HepG2 (cell line): ENCODE measurements around the gene TMEM183A. TPM values are rescaled to one million over a fixed set of nuclear protein-coding genes. Genes with fewer than 3 reads are reported as not detected.

Experiments used
- ATAC-seq: fragments of 200-7000 bp; cut with Tn5 transposase; 3 replicates; pipeline ENCODE4 v1.9.1; 2020; ENCODE audit warnings: mild to moderate bottlenecking, moderate library complexity
- BruUV-seq: library from RNA; stranded (reverse); fragments of 400-500 nt; replicated peaks from 2 replicates; lab custom pipeline; 2021; lab: Mats Ljungman, UMichigan
- CTCF ChIA-PET: fragments of 300-600 bp; formaldehyde crosslinking; extraction: SDS; loops from one replicate; lab custom pipeline; 2021; ENCODE audit warnings: low total read pairs, inconsistent platforms, low intra/inter-chr PET ratio; lab: Yijun Ruan, JAX
- POLR2A ChIA-PET: fragments of 350-600 bp; sonication (Branson Sonifier 250); formaldehyde crosslinking; loops from one replicate; lab custom pipeline; 2020; ENCODE audit warnings: antibody characterized with exemption, inconsistent platforms; lab: Yijun Ruan, JAX
- DNase-seq: peaks from one replicate; pipeline ENCODE4 v3.0.0-alpha.2; 2015; ENCODE audit warnings: low spot score
- FAIRE-seq: peaks from 3 replicates; lab custom pipeline; 2011; peaks lifted over from hg19 to GRCh38; lab: Jason Lieb, UNC
- H2AFZ ChIP-seq: one replicate; pipeline ENCODE4 v1.6.1; 2011; ENCODE audit warnings: low read length, inconsistent platforms
- H3K27ac ChIP-seq: fragments of 300-600 bp; 3 replicates; pipeline ENCODE4 v1.8.0; 2011; ENCODE audit warnings: mixed run types, mild to moderate bottlenecking, mixed read lengths, low read length, inconsistent platforms; ENCODE audit not compliant: insufficient read depth; ENCODE audit errors: extremely low read length
- H3K27me3 ChIP-seq, 2 experiments: fragments of 200-600 bp in 1 of 2; 2 replicates in 1 of 2; 3 replicates in 1 of 2; pipeline versions ENCODE4 v1.6.0 to v1.8.0; 2011; ENCODE audit warnings: low read length in 2 of 2, mild to moderate bottlenecking in 2 of 2, moderate library complexity in 2 of 2, inconsistent platforms in 1 of 2; ENCODE audit not compliant: insufficient read depth in 2 of 2, control insufficient read depth in 1 of 2
- H3K36me3 ChIP-seq, 2 experiments: fragments of 200-600 bp in 1 of 2; replicated peaks in 1 of 2; 2 replicates in 1 of 2; 3 replicates in 1 of 2; pipeline versions ENCODE4 v1.5.1 to v1.8.0; 2011; ENCODE audit warnings: low read length in 2 of 2, inconsistent platforms in 1 of 2; ENCODE audit not compliant: insufficient read depth in 2 of 2, control insufficient read depth in 1 of 2
- H3K4me1 ChIP-seq: 2 replicates; pipeline ENCODE4 v1.5.1; 2012; ENCODE audit warnings: low read length, inconsistent platforms; ENCODE audit not compliant: insufficient read depth
- H3K4me2 ChIP-seq: 2 replicates; pipeline ENCODE4 v1.6.0; 2011; ENCODE audit warnings: low read depth, low read length, inconsistent platforms
- H3K4me3 ChIP-seq, 3 experiments: fragments of 200-600 bp in 1 of 3; sonication (generic), shearing (Covaris generic) in 1 of 3; replicated peaks in 1 of 3; 2 replicates each; pipeline ENCODE4 v1.5.1; 2011 to 2016; ENCODE audit warnings: low read length in 3 of 3, inconsistent platforms in 2 of 3, low read depth in 2 of 3, mild to moderate bottlenecking in 2 of 3, control low read depth in 1 of 3, mixed read lengths in 1 of 3; ENCODE audit not compliant: insufficient read depth in 1 of 3
- H3K79me2 ChIP-seq: one replicate; pipeline ENCODE4 v1.6.1; 2011; ENCODE audit warnings: low read length, inconsistent platforms; ENCODE audit not compliant: insufficient read depth
- H3K9ac ChIP-seq: 2 replicates; pipeline ENCODE4 v1.6.0; 2011; ENCODE audit warnings: mild to moderate bottlenecking, low read depth, low read length, inconsistent platforms; ENCODE audit not compliant: insufficient read depth
- H3K9me3 ChIP-seq: 2 replicates; pipeline ENCODE4 v1.5.1; 2012; ENCODE audit warnings: mild to moderate bottlenecking, low read length
- H4K20me1 ChIP-seq: 2 replicates; pipeline ENCODE4 v1.6.0; 2011; ENCODE audit warnings: inconsistent platforms, mild to moderate bottlenecking, low read length, moderate library complexity; ENCODE audit not compliant: insufficient read depth
- CENPT ChIP-seq: sonication (generic); formaldehyde crosslinking; IDR thresholded peaks from 2 replicates; pipeline ENCODE4 v1.8.0; 2022; ENCODE audit warnings: low read depth, mild to moderate bottlenecking, moderate library complexity, missing genetic modification reagents
- CHCHD3 ChIP-seq: sonication (generic); formaldehyde crosslinking; IDR thresholded peaks from 2 replicates; pipeline ENCODE4 v1.8.0; 2022; ENCODE audit warnings: mild to moderate bottlenecking, missing genetic modification reagents, moderate library complexity
- GPN1 ChIP-seq: sonication (generic); formaldehyde crosslinking; IDR thresholded peaks from 2 replicates; pipeline ENCODE4 v1.5.1; 2020; ENCODE audit warnings: missing genetic modification reagents, borderline replicate concordance
- HHEX ChIP-seq: IDR thresholded peaks from 2 replicates; pipeline ENCODE4 v1.6.1; 2016; ENCODE audit warnings: control low read depth
- HNF4A ChIP-seq: sonication (generic); formaldehyde crosslinking; IDR thresholded peaks from 2 replicates; pipeline ENCODE4 v1.4.0; 2020; ENCODE audit warnings: missing genetic modification reagents
- PHF21A ChIP-seq: sonication (generic); formaldehyde crosslinking; IDR thresholded peaks from 2 replicates; pipeline ENCODE4 v1.5.0; 2020; ENCODE audit warnings: mild to moderate bottlenecking, missing genetic modification reagents
- POLR2AphosphoS5 ChIP-seq: IDR thresholded peaks from 2 replicates; pipeline ENCODE4 v1.6.1; 2012; ENCODE audit warnings: low read depth, low read length
- SIN3B ChIP-seq: fragments of 150-350 bp; IDR thresholded peaks from 2 replicates; pipeline ENCODE4 v1.6.1; 2014; ENCODE audit warnings: low read length
- SNAI1 ChIP-seq: sonication (generic); formaldehyde crosslinking; IDR thresholded peaks from 2 replicates; pipeline ENCODE4 v1.5.0; 2020; ENCODE audit warnings: mild to moderate bottlenecking, missing genetic modification reagents, borderline replicate concordance
- SNRNP70 ChIP-seq: fragments of 200-400 bp; formaldehyde crosslinking; IDR thresholded peaks from 2 replicates; pipeline ENCODE4 v1.6.1; 2017; ENCODE audit warnings: mild to moderate bottlenecking, low read depth, low read length, moderate library complexity
- ZNF232 ChIP-seq: sonication (generic); formaldehyde crosslinking; IDR thresholded peaks from 2 replicates; pipeline ENCODE4 v1.4.0; 2020; ENCODE audit warnings: missing genetic modification reagents, borderline replicate concordance
- ZNF44 ChIP-seq: sonication (generic); formaldehyde crosslinking; IDR thresholded peaks from 2 replicates; pipeline ENCODE4 v1.5.1; 2020; ENCODE audit warnings: mild to moderate bottlenecking, missing genetic modification reagents
- ZNF510 ChIP-seq: sonication (generic); formaldehyde crosslinking; IDR thresholded peaks from 2 replicates; pipeline ENCODE4 v1.4.0; 2020; ENCODE audit warnings: low read depth, mild to moderate bottlenecking, missing genetic modification reagents
- ZNF816 ChIP-seq: sonication (generic); formaldehyde crosslinking; IDR thresholded peaks from 2 replicates; pipeline ENCODE4 v1.8.0; 2022; ENCODE audit warnings: missing genetic modification reagents, mild to moderate bottlenecking, borderline replicate concordance
- WGBS: methylation state at CpG from one replicate; pipeline ENCODE4 v1.1.6; 2017; ENCODE audit warnings: low lambda C conversion rate; 5-methylcytosine and 5-hydroxymethylcytosine counted together
- in situ Hi-C: cut with HindIII; loops from 2 replicates; pipeline ENCODE4 v1.10.0; 2017; ENCODE audit warnings: low pct_unique_long_range_greater_than_20kb; ENCODE audit not compliant: extremely low pct_ligation_motif_present
- intact Hi-C: fragments of 100-400 bp; cut with micrococcal nuclease; formaldehyde crosslinking; loops from one replicate; pipeline ENCODE4 v1.10.0; 2022; ENCODE audit not compliant: unreplicated experiment
- polyA plus RNA-seq, 8 experiments: library from polyadenylated mRNA; depleted of rRNA in 3 of 8; stranded (reverse) in 7 of 8; unstranded in 1 of 8; fragments of >200 nt; fragmentation: Illumina TruSeq in 4 of 8; extraction: Trizol in 4 of 8; gene quantifications; 2 replicates each; pipeline versions ENCODE4 v1.2.1 to v1.2.3, GENCODE V29; 2011 to 2016; ENCODE audit warnings: low read depth in 4 of 8, missing spikeins in 1 of 8, mixed read lengths in 1 of 8; ENCODE audit not compliant: insufficient read depth in 1 of 8
- total RNA-seq, 5 experiments: library from RNA; depleted of rRNA; stranded (reverse); fragments of >200 nt; fragmentation: Illumina TruSeq; extraction: Trizol; gene quantifications; 2 replicates each; pipeline ENCODE4 v1.2.3, GENCODE V29; 2016; ENCODE audit warnings: low read depth in 1 of 5
- TF ChIP-seq, protein P1 (sequence below): IDR thresholded peaks from 2 replicates; pipeline ENCODE4 v1.6.1; 2016; ENCODE audit warnings: missing biosample characterization, missing genetic modification reagents, low read depth
- TF ChIP-seq, protein P2 (sequence below): sonication (generic); formaldehyde crosslinking; IDR thresholded peaks from 2 replicates; pipeline ENCODE4 v1.4.0; 2020; ENCODE audit warnings: mild to moderate bottlenecking, missing genetic modification reagents
- TF ChIP-seq, protein P3 (sequence below): sonication (generic); formaldehyde crosslinking; conservative IDR thresholded peaks from 2 replicates; pipeline ENCODE4 v1.4.0; 2020; ENCODE audit warnings: missing genetic modification reagents

The TMEM183A gene
- total and polyA plus RNA-seq, 2 of the 13 experiments (the other 11 are each of a cell fraction or from before 2014, with no cell fraction given) = 59.7 to 82.0 TPM

DNA sequence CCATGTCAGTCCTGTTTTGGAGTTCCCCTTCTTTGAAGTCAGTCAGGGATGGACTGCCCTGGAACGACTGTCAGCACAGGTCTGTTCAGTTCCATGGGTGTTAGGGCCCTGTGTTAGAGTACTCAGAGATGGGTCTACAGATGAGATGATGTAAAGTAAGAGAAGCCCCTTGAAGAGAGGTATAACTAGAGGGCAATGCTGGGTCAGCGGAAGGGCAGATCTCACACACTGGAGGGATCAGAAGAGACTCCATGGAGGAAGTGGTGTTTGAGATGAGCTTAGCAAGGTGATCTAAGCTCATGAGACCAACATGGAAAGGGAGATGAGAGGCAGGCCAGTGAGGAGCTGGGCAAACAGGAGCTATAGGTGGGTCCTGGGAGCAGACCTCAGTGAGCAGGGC lies 26.7 kb downstream of the TMEM183A start (continued):
- TF ChIP-seq, protein P1, sequence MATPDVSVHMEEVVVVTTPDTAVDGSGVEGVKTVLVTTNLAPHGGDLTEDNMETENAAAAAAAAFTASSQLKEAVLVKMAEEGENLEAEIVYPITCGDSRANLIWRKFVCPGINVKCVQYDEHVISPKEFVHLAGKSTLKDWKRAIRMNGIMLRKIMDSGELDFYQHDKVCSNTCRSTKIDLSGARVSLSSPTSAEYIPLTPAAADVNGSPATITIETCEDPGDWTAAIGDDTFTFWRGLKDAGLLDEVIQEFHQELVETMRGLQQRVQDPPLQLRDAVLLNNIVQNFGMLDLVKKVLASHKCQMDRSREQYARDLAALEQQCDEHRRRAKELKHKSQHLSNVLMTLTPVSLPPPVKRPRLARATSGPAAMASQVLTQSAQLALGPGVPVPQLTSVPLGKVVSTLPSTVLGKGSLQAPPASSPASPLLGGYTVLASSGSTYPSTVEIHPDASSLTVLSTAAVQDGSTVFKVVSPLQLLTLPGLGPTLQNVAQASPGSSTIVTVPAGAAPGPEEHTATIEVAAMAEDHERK (CRISPR knock-in tag) = no peak
- no peak for TF ChIP-seq ZNF510 (CRISPR knock-in tag)
- TF ChIP-seq, protein P2, sequence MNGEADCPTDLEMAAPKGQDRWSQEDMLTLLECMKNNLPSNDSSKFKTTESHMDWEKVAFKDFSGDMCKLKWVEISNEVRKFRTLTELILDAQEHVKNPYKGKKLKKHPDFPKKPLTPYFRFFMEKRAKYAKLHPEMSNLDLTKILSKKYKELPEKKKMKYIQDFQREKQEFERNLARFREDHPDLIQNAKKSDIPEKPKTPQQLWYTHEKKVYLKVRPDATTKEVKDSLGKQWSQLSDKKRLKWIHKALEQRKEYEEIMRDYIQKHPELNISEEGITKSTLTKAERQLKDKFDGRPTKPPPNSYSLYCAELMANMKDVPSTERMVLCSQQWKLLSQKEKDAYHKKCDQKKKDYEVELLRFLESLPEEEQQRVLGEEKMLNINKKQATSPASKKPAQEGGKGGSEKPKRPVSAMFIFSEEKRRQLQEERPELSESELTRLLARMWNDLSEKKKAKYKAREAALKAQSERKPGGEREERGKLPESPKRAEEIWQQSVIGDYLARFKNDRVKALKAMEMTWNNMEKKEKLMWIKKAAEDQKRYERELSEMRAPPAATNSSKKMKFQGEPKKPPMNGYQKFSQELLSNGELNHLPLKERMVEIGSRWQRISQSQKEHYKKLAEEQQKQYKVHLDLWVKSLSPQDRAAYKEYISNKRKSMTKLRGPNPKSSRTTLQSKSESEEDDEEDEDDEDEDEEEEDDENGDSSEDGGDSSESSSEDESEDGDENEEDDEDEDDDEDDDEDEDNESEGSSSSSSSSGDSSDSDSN (CRISPR knock-in tag) = no peak
- no peak for TF ChIP-seq ZNF816 (CRISPR knock-in tag)

DNA sequence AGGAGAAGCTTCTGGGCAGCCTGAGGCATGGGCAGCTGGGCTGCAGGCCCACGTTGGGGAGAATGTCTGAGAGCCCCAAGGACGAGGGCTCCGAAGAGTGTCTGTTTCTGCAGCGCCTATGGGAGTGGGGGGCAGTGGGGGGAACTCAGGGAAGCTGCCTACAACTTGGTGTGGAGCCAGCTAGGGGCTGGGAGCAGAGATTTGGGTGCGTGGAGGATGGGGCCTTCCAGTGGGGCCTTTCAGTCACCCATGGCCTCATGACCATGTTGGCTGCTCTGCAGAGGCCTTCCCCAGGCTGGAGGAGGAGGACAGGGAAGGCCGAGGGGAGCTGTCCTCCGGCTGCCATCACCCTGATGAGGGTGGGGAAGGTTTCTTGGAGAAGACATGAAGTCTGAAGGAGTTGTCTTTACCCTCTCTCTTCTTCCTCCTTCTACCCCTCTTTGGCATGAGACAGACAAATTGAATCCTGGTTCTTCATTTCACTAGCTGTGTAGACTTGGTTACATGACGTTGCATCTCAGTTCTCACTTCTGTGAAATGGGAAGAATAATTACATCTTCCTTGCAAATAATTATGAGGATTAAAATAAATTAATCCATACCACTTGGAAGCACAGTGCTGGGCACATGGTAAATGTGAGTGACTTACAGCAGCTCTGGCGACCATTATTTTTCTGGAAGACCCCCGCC lies 27.4 kb downstream of the TMEM183A start:
- Histone ChIP-seq H4K20me1 (peaks cover 2% of the 10 kb centered on the region; the same call in 1 of the 2 replicates), H3K36me3 (no peaks in the 10 kb centered on the region), H3K79me2 (no peaks in the 10 kb centered on the region), H3K27me3 (peaks cover 2 to 29% of the 10 kb centered on the region in 2 experiments; a peak in 3 of 5 replicates), H2AFZ (no peak overlapping the region), H3K4me3 (no peak overlapping the region), H3K9me3 (no peaks in the 10 kb centered on the region), H3K4me1 (no peaks in the 10 kb centered on the region), H3K4me2 (no peak overlapping the region), H3K27ac (no peak overlapping the region), H3K9ac (no peak overlapping the region)
- ATAC-seq = no peak
- no peak for FAIRE-seq
- TF ChIP-seq HNF4A (CRISPR knock-in tag) (no peak), HHEX (CRISPR knock-in tag) (no peak), SNRNP70 (no peak), CHCHD3 (CRISPR knock-in tag) (no peak), POLR2AphosphoS5 (no peak), SNAI1 (CRISPR knock-in tag) (no peak), ZNF44 (CRISPR knock-in tag) (no peak), GPN1 (CRISPR knock-in tag) (no peak), PHF21A (CRISPR knock-in tag) (no peak), CENPT (CRISPR knock-in tag) (no peak), SIN3B (no peak), ZNF232 (CRISPR knock-in tag) (no peak)
- TF ChIP-seq, protein P3, sequence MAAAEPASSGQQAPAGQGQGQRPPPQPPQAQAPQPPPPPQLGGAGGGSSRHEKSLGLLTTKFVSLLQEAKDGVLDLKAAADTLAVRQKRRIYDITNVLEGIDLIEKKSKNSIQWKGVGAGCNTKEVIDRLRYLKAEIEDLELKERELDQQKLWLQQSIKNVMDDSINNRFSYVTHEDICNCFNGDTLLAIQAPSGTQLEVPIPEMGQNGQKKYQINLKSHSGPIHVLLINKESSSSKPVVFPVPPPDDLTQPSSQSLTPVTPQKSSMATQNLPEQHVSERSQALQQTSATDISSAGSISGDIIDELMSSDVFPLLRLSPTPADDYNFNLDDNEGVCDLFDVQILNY (CRISPR knock-in tag) = no peak
- no TSS peak for BruUV-seq
- WGBS = 16% methylated on average over 8 of the region's 10 CpGs
- POLR2A ChIA-PET = no interaction called here
- DNase-seq = no peak
- CTCF ChIA-PET = no interaction called here
- intact Hi-C loops (loop anchor here (5.0 kb wide), 1 partner anchor 183 kb away; no protein-coding TSS in a partner anchor), in situ Hi-C loops (loop anchor here (5.0 kb wide), 2 partner anchors 183 to 238 kb away; no protein-coding TSS in a partner anchor)
